Measurements from ENCODE around the gene SPSB4. TPM values are rescaled to one million over a fixed set of nuclear protein-coding genes. Genes with fewer than 3 reads are reported as not detected.

Gene SPSB4
- total RNA-seq, 2 donors from 2014 or later, result 18.2 to 48.1 TPM

DNA sequence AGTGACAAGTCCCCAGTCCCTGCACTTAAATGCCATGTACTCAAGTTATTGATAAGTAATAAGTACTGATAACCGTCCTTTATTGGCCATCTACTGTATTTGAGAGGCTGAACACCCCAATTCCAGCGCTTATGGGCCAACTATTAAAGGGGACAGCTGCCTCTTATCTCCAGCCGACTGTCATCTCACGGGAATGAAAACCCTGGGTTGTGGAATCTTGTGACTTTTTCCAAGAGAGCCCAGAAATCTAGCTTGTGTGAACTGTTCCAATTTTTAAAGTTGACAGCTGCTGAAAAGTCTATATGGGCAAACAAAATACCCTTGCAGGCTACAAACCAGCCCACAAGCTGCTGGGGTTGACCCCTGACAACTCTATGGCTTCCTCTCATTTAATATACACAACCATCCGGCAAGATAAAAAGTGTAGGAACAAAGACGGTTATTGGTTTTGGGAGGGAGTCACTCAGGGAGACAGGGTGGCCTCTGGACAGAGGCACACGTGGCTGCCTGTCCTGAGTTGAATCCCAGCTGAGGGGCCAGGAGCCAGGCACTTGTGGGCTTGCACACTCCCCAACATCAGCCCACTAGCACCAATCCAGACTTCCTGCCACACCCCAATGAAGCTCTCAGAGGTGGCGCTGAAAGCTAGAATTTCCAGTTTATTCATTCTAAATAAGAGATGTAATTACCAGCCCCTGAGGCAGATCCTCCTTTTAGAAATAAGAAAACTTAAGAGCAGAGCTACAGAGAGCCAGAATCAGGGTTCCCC is 16.2 kb downstream of the SPSB4 start:
- ATAC-seq, result no peak
- 47 to 50% methylated on average over 8 of the region's 8 CpGs for WGBS, 2 donors
- Histone ChIP-seq H3K27me3 (no peaks in the 10 kb centered on the region), H3K36me3 (replicated peaks in 1 of 2; ENCODE audit: insufficient read depth in 1 of 2, low read depth in 2 of 2) (no peaks in the 10 kb centered on the region), H3K4me1 (peaks cover 90% of the 10 kb centered on the region), H3K9me3 (no peaks in the 10 kb centered on the region), H3K27ac (peak overlapping the region; percentile 21 to 85 (median 77)), H3K4me3 (no peak overlapping the region)
- intact Hi-C loops (cut with DNase I), result no loop called here
- no peak for DNase-seq
- TF ChIP-seq, protein P1, sequence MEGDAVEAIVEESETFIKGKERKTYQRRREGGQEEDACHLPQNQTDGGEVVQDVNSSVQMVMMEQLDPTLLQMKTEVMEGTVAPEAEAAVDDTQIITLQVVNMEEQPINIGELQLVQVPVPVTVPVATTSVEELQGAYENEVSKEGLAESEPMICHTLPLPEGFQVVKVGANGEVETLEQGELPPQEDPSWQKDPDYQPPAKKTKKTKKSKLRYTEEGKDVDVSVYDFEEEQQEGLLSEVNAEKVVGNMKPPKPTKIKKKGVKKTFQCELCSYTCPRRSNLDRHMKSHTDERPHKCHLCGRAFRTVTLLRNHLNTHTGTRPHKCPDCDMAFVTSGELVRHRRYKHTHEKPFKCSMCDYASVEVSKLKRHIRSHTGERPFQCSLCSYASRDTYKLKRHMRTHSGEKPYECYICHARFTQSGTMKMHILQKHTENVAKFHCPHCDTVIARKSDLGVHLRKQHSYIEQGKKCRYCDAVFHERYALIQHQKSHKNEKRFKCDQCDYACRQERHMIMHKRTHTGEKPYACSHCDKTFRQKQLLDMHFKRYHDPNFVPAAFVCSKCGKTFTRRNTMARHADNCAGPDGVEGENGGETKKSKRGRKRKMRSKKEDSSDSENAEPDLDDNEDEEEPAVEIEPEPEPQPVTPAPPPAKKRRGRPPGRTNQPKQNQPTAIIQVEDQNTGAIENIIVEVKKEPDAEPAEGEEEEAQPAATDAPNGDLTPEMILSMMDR (IDR thresholded peaks at IDR 0.05), result no peak
- TF ChIP-seq POLR2A (IDR thresholded peaks at IDR 0.05), result no peak

DNA sequence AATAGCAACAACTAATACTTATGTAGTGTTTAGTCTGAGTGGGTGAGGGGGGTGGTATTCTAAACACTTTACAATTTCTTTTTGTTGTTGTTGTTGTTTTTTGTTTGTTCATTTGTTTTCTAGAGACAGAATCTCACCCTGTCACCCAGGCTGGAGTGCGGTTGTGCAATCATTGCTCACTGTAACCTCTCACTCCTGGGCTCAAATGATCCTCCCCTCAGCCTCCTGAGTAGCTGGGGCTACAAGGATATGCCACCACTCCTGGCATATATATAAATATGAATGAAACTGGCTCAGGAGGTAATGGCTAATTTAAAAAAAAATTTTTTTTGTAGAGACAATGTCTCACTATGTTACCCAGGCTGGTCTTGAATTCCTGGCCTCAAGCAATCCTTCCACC is 19.1 kb downstream of the SPSB4 start:
- H3K27ac ChIP-seq, result no peak overlapping the region
- no peaks in the 10 kb centered on the region for H3K27me3 ChIP-seq
- no peak overlapping the region for H3K4me3 ChIP-seq
- no peak for TF ChIP-seq POLR2A (IDR thresholded peaks at IDR 0.05)
- TF ChIP-seq, protein P1 (IDR thresholded peaks at IDR 0.05), result no peak
- H3K9me3 ChIP-seq, result no peaks in the 10 kb centered on the region
- ATAC-seq (no peak), DNase-seq (no peak)
- intact Hi-C loops (cut with DNase I), result no loop called here
- no peaks in the 10 kb centered on the region for H3K36me3 ChIP-seq (replicated peaks in 1 of 2; ENCODE audit: insufficient read depth in 1 of 2, low read depth in 2 of 2)
- WGBS, 2 donors, result 69 to 86% methylated on average over 1 of the region's 1 CpG
- peaks cover 83% of the 10 kb centered on the region for H3K4me1 ChIP-seq

DNA sequence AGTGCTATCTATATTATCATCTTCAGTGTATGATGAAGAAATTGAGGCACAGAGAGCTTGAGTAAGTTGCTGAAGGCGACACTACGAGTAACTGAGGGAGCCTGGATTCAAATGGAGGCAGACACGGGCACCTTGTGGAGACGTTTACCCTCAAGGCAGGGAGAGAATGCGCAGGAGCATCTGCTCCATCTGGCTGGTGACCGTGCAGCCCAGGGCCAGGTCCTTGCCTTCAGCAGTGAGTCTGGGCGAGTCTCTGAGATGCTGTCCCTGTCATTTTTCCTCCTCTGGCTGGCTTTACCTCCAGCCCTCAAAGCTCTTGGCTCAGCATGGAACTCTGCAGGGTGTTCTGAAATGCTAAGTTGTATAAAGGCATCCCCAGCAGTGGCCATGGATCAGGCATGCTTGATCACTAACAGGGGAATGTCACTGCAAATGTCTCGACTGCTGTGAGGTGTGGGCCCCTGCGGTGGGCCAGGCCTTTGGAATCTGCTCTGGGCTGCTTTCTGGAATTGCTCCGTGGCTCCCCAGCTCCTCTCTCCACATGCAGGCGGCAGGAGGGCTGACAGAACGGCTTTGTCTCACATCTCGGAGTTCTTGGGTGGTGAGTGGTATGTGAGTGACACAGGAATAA is 19.7 kb downstream of the SPSB4 start:
- H3K27ac ChIP-seq, result no peak overlapping the region
- intact Hi-C loops (cut with DNase I), result no loop called here
- no peak for TF ChIP-seq POLR2A (IDR thresholded peaks at IDR 0.05)
- TF ChIP-seq, protein P1 (IDR thresholded peaks at IDR 0.05), result no peak
- no peaks in the 10 kb centered on the region for H3K27me3 ChIP-seq
- peak in 1 of 4 donors; percentile 8 for DNase-seq
- H3K9me3 ChIP-seq, result no peaks in the 10 kb centered on the region
- no peaks in the 10 kb centered on the region for H3K36me3 ChIP-seq (replicated peaks in 1 of 2; ENCODE audit: insufficient read depth in 1 of 2, low read depth in 2 of 2)
- WGBS, 2 donors, result 78 to 84% methylated on average over 11 to 13 of the region's 13 CpGs
- H3K4me3 ChIP-seq, result no peak overlapping the region
- peaks cover 83% of the 10 kb centered on the region for H3K4me1 ChIP-seq
- no peak for ATAC-seq

DNA sequence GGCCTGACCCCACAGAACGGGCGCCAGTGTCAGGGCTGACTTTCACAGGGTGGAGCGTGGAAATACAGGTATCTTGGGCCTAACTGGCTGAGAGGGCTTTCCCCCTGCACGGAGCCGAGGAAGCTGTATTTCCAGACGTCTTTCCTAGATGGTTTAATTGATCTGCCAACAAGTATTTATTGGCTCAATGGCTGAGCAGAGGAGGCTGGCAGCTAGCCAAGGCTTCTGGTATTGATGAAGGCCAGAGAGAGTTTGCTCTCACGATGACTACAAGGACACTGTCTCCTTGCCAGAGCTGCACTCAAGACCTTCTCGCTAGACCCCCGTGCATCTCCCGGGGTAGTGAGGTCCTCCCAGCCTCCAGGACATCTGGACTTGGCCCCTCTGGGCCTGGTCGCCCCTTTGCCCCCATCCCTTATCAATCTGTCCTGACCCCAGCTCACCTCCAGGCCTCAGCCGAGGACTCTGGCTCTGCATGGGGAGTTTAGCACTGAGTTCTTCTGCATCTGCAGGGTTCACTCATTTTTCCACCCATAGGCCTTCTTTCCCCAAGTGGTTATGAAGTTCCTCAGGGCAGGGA is 20.6 kb downstream of the SPSB4 start:
- no peak for TF ChIP-seq POLR2A (IDR thresholded peaks at IDR 0.05)
- TF ChIP-seq, protein P1 (IDR thresholded peaks at IDR 0.05), result no peak
- Histone ChIP-seq H3K27me3 (no peaks in the 10 kb centered on the region), H3K4me3 (no peak overlapping the region), H3K4me1 (peaks cover 83% of the 10 kb centered on the region), H3K9me3 (no peaks in the 10 kb centered on the region), H3K27ac (peak overlapping the region in 1 of 4 donors; percentile 39), H3K36me3 (replicated peaks in 1 of 2; ENCODE audit: insufficient read depth in 1 of 2, low read depth in 2 of 2) (no peaks in the 10 kb centered on the region)
- intact Hi-C loops (cut with DNase I), result no loop called here
- ATAC-seq (no peak), DNase-seq (peak; percentile 45 to 76 (median 68))
- WGBS, 2 donors, result 44 to 49% methylated on average over 10 to 12 of the region's 12 CpGs

Measured in body of pancreas (tissue), 4 donors.